Keratinocyte (primary cell): ENCODE data around the gene LSM11. TPM values are rescaled to one million over a fixed set of nuclear protein-coding genes. Genes with fewer than 3 reads are reported as not detected.

ENCODE experiments used
- DNase-seq: peaks from one replicate; pipeline ENCODE4 v3.0.0-alpha.2; 2011; ENCODE audit warnings: low read depth, missing footprints, low spot score
- FAIRE-seq: peaks from 2 replicates; lab custom pipeline; 2011; peaks lifted over from hg19 to GRCh38; lab: Jason Lieb, UNC
- H2AFZ ChIP-seq: 2 replicates; pipeline ENCODE4 v1.6.0; 2012; ENCODE audit warnings: low read length, control low read depth, inconsistent platforms; ENCODE audit not compliant: control insufficient read depth
- H3K27ac ChIP-seq: 2 replicates; pipeline ENCODE4 v1.5.1; 2011; ENCODE audit warnings: low read length; ENCODE audit not compliant: control insufficient read depth, insufficient read depth
- H3K27me3 ChIP-seq: 3 replicates; pipeline ENCODE4 v1.6.0; 2011; ENCODE audit warnings: low read length; ENCODE audit not compliant: control insufficient read depth, insufficient read depth; ENCODE audit errors: extremely low read depth
- H3K36me3 ChIP-seq, 2 experiments: 2 replicates in 1 of 2; 3 replicates in 1 of 2; pipeline ENCODE4 v1.5.1; 2011; ENCODE audit warnings: low read length in 2 of 2, mild to moderate bottlenecking in 1 of 2; ENCODE audit not compliant: control insufficient read depth in 2 of 2, insufficient read depth in 2 of 2; ENCODE audit errors: extremely low read depth in 1 of 2
- H3K4me1 ChIP-seq: 3 replicates; pipeline ENCODE4 v1.5.1; 2011; ENCODE audit warnings: low read length; ENCODE audit not compliant: control insufficient read depth, insufficient read depth; ENCODE audit errors: extremely low read depth
- H3K4me2 ChIP-seq: 3 replicates; pipeline ENCODE4 v1.6.0; 2011; ENCODE audit warnings: low read depth, low read length; ENCODE audit not compliant: control insufficient read depth, insufficient read depth; ENCODE audit errors: extremely low read depth
- H3K4me3 ChIP-seq, 3 experiments: fragments of 200-600 bp in 1 of 3; sonication (generic) in 1 of 3; 2 replicates in 2 of 3; 3 replicates in 1 of 3; pipeline ENCODE4 v1.5.1; 2011 to 2016; ENCODE audit warnings: low read length in 3 of 3, mild to moderate bottlenecking in 3 of 3, control low read depth in 2 of 3, inconsistent platforms in 1 of 3, low read depth in 1 of 3, mixed read lengths in 1 of 3, mixed run types in 1 of 3, moderate library complexity in 1 of 3; ENCODE audit not compliant: control insufficient read depth in 2 of 3, insufficient read depth in 2 of 3; ENCODE audit errors: extremely low read depth in 1 of 3
- H3K79me2 ChIP-seq: 2 replicates; pipeline ENCODE4 v1.6.0; 2012; ENCODE audit warnings: low read length; ENCODE audit not compliant: control insufficient read depth, insufficient read depth
- H3K9ac ChIP-seq: 3 replicates; pipeline ENCODE4 v1.6.0; 2011; ENCODE audit warnings: low read length; ENCODE audit not compliant: control insufficient read depth, insufficient read depth; ENCODE audit errors: extremely low read depth
- H3K9me1 ChIP-seq: 3 replicates; pipeline ENCODE4 v1.6.0; 2011; ENCODE audit warnings: low read length; ENCODE audit not compliant: control insufficient read depth, insufficient read depth; ENCODE audit errors: extremely low read depth
- H3K9me3 ChIP-seq: 2 replicates; pipeline ENCODE4 v1.5.1; 2012; ENCODE audit warnings: low read depth, low read length; ENCODE audit not compliant: control insufficient read depth
- H4K20me1 ChIP-seq: 3 replicates; pipeline ENCODE4 v1.6.0; 2011; ENCODE audit warnings: low read length; ENCODE audit not compliant: control insufficient read depth, insufficient read depth; ENCODE audit errors: extremely low read depth
- EZH2 ChIP-seq: IDR thresholded peaks from one replicate; pipeline ENCODE4 v1.6.1; 2012; ENCODE audit warnings: inconsistent platforms, mild to moderate bottlenecking, low read length, moderate library complexity
- dilution Hi-C: fragments of 300-500 bp; cut with MboI; formaldehyde crosslinking; loops from one replicate; pipeline ENCODE4 v1.7.0; 2020; ENCODE audit warnings: low sequenced_read_pairs; ENCODE audit not compliant: extremely low pct_ligation_motif_present
- polyA plus RNA-seq, 5 experiments: library from polyadenylated mRNA; depleted of rRNA in 3 of 5; stranded (reverse) in 3 of 5; stranded (forward) in 1 of 5; unstranded in 1 of 5; fragments of >200 nt; gene quantifications; 1 replicate in 1 of 5; 2 replicates in 3 of 5; 3 replicates in 1 of 5; pipeline versions ENCODE4 v1.2.1 to v1.2.3, GENCODE V29; 2011 to 2012; ENCODE audit warnings: missing spikeins in 2 of 5, low read depth in 1 of 5, low replicate concordance in 1 of 5
- TF ChIP-seq, protein P1 (sequence below), 3 experiments: IDR thresholded peaks in 1 of 3; conservative IDR thresholded peaks in 1 of 3; optimal IDR thresholded peaks in 1 of 3; 2 replicates in 2 of 3; 3 replicates in 1 of 3; pipeline versions ENCODE3 to v1.5.1; 2011; ENCODE audit warnings: low read length in 3 of 3, mild to moderate bottlenecking in 3 of 3, moderate library complexity in 2 of 3, control low read depth in 1 of 3, inconsistent platforms in 1 of 3; ENCODE audit not compliant: insufficient read depth in 2 of 3; ENCODE audit errors: extremely low read depth in 1 of 3

LSM11 gene
- polyA plus RNA-seq, 1 donor (not counting 4 experiments of a cell fraction or from before 2014, with no cell fraction given), result 2.7 TPM

DNA sequence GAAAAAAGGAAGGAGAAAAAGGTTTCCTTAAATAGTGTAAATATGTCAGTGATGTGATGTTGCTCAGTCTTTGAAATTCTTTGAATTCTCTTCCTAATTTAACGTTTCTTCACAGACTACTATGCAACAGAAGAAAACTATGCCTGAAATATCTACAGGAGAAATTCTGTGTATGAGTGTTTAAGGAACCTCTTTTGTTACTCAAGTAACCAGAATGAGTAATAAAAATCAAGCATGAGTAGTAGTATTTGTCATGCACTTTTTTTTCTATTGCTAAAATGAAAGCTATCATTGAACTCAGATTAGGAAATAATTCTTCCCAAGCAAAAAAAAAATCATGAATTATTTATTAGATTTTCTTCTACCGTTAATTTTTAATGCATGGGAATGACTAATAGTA lies 32.6 kb upstream of the LSM11 start:
- no peaks in the 10 kb centered on the region for H3K9me3 ChIP-seq
- H4K20me1 ChIP-seq, result no peaks in the 10 kb centered on the region
- DNase-seq, result no peak
- H3K27ac ChIP-seq, result no peak overlapping the region
- no peak for FAIRE-seq
- H3K9ac ChIP-seq, result no peak overlapping the region
- no peaks in the 10 kb centered on the region for H3K9me1 ChIP-seq
- H2AFZ ChIP-seq, result no peak overlapping the region
- no peaks in the 10 kb centered on the region for H3K27me3 ChIP-seq
- TF ChIP-seq, protein P1, sequence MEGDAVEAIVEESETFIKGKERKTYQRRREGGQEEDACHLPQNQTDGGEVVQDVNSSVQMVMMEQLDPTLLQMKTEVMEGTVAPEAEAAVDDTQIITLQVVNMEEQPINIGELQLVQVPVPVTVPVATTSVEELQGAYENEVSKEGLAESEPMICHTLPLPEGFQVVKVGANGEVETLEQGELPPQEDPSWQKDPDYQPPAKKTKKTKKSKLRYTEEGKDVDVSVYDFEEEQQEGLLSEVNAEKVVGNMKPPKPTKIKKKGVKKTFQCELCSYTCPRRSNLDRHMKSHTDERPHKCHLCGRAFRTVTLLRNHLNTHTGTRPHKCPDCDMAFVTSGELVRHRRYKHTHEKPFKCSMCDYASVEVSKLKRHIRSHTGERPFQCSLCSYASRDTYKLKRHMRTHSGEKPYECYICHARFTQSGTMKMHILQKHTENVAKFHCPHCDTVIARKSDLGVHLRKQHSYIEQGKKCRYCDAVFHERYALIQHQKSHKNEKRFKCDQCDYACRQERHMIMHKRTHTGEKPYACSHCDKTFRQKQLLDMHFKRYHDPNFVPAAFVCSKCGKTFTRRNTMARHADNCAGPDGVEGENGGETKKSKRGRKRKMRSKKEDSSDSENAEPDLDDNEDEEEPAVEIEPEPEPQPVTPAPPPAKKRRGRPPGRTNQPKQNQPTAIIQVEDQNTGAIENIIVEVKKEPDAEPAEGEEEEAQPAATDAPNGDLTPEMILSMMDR (optimal IDR thresholded peaks at IDR 0.05 in 1 of 3, IDR thresholded peaks at IDR 0.05 in 1 of 3, conservative IDR thresholded peaks at IDR 0.05 in 1 of 3; ENCODE audit: extremely low read depth in 1 of 3, insufficient read depth in 2 of 3, low read length in 3 of 3), result no peak
- TF ChIP-seq EZH2, result no peak
- H3K4me1 ChIP-seq, result no peaks in the 10 kb centered on the region
- H3K4me3 ChIP-seq, result no peak overlapping the region
- H3K4me2 ChIP-seq, result no peak overlapping the region
- no peaks in the 10 kb centered on the region for H3K36me3 ChIP-seq
- no peaks in the 10 kb centered on the region for H3K79me2 ChIP-seq
- dilution Hi-C loops, result no loop called here

DNA sequence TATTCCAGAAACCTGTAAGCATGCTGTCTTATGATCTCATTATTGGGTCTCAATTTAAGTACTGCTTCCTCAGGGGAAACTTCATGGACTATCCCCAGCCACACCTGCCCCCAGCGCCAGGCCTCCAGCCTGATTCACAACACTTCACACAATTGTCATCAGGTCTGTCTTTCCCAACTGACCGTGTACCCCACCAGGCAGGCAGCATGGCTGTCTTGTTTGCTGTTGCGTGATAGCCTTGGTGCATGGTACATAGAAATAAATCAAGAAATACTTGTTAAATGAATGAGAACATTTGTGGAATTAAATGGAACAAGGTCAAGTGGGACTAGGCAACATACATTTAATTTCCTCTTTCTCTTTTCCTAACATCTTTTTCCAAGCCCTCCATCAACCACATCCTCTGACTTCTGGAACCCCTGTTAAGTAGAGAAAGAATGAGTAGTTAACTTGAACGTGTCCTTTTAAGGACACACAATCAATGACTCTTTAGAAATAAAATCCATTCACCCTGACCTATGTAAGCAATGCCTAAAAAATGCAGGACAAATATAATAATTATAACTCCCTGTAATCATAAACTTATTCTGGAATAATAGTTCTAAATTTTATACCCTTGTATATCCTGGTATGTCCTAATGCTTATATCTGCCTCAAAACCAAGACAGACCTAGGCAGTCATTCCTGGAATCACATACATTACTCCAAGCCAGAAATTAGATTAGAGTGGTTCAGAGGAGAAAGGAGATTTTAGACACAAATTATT lies 29.5 kb upstream of the LSM11 start:
- no peaks in the 10 kb centered on the region for H3K36me3 ChIP-seq
- DNase-seq (no peak), FAIRE-seq (no peak)
- H3K9ac ChIP-seq, result no peak overlapping the region
- no peaks in the 10 kb centered on the region for H3K9me1 ChIP-seq
- H3K27ac ChIP-seq, result no peak overlapping the region
- no peaks in the 10 kb centered on the region for H3K9me3 ChIP-seq
- H3K79me2 ChIP-seq, result no peaks in the 10 kb centered on the region
- no peak overlapping the region for H3K4me2 ChIP-seq
- H3K4me3 ChIP-seq, result no peak overlapping the region
- no peaks in the 10 kb centered on the region for H4K20me1 ChIP-seq
- no peaks in the 10 kb centered on the region for H3K27me3 ChIP-seq
- H3K4me1 ChIP-seq, result no peaks in the 10 kb centered on the region
- dilution Hi-C loops, result no loop called here
- H2AFZ ChIP-seq, result no peak overlapping the region
- TF ChIP-seq, protein P1 (optimal IDR thresholded peaks at IDR 0.05 in 1 of 3, IDR thresholded peaks at IDR 0.05 in 1 of 3, conservative IDR thresholded peaks at IDR 0.05 in 1 of 3; ENCODE audit: extremely low read depth in 1 of 3, insufficient read depth in 2 of 3, low read length in 3 of 3), result no peak
- TF ChIP-seq EZH2, result no peak
